GM18870 (cell line): ENCODE results near the gene CTSL.

ENCODE experiments used
- ATAC-seq: cut with Tn5 transposase; IDR thresholded peaks from one replicate; pipeline ENCODE4 v1.9.1; 2021; ENCODE audit warnings: moderate library complexity; ENCODE audit not compliant: unreplicated experiment

Gene CTSL

GRCh38 chr9:87699835-87700234 is 26.1 kb upstream of the CTSL start:
- ATAC-seq = no peak

GRCh38 chr9:87701491-87701890 is 24.4 kb upstream of the CTSL start:
- no peak for ATAC-seq

- ATAC-seq = no peak
Measured at GRCh38 chr9:87701931-87702421, 23.9 kb upstream of the CTSL start.

- ATAC-seq = no peak
Measured at GRCh38 chr9:87702921-87703320, 23.0 kb upstream of the CTSL start.

- no peak for ATAC-seq
Measured at GRCh38 chr9:87703636-87704276, 22.2 kb upstream of the CTSL start.

- ATAC-seq = no peak
Measured at GRCh38 chr9:87704342-87704741, 21.6 kb upstream of the CTSL start.

GRCh38 chr9:87706066-87706739 is 19.7 kb upstream of the CTSL start:
- no peak for ATAC-seq

- ATAC-seq = no peak
Measured at GRCh38 chr9:87707805-87708506, 18.0 kb upstream of the CTSL start.

- no peak for ATAC-seq
Measured at GRCh38 chr9:87708546-87708945, 17.4 kb upstream of the CTSL start.

- no peak for ATAC-seq
Measured at GRCh38 chr9:87708986-87709728, 16.8 kb upstream of the CTSL start.

GRCh38 chr9:87710443-87710842 is 15.5 kb upstream of the CTSL start:
- no peak for ATAC-seq

GRCh38 chr9:87711857-87712800 is 13.8 kb upstream of the CTSL start:
- no peak for ATAC-seq

- ATAC-seq = no peak
Measured at GRCh38 chr9:87712801-87713277, 13.1 kb upstream of the CTSL start.

- no peak for ATAC-seq
Measured at GRCh38 chr9:87713278-87713987, 12.5 kb upstream of the CTSL start.

GRCh38 chr9:87713988-87714330 is 12.0 kb upstream of the CTSL start:
- ATAC-seq = no peak

- ATAC-seq = no peak
Measured at GRCh38 chr9:87714819-87715218, 11.1 kb upstream of the CTSL start.

- no peak for ATAC-seq
Measured at GRCh38 chr9:87716141-87716540, 9.8 kb upstream of the CTSL start.

- ATAC-seq = no peak
Measured at GRCh38 chr9:87717456-87717855, 8.5 kb upstream of the CTSL start.

GRCh38 chr9:87718231-87718630 is 7.7 kb upstream of the CTSL start:
- no peak for ATAC-seq
